ENCODE data around the gene TMEM60. TPM values are rescaled to one million over a fixed set of nuclear protein-coding genes. Genes with fewer than 3 reads are reported as not detected.
A peak's percentile ranks its signal among the peaks of the same experiment; 100 is the strongest.

Gene TMEM60
- total and polyA plus RNA-seq, 4 donors = 4.9 to 16.7 (median 9.8) TPM

DNA sequence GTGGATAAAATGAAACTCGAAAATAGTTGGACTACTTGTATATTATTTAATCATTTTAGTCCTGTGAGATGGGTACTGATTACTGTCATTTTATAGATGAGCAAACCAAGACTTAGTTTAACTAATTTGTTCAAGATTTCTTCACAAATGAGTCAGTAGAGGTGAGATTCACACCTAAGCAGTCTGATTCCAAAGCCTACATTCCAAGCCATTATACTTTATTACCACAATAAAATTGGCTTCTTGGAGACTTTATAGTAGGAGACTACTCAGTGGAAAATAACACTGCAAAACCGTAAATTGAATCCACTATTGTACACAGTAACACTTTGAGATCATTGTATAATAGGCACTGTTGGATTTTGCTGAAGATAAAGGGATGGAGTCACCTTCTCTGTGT, 2.5 kb upstream of the TMEM60 start (continued):
- TF ChIP-seq RAD21 (IDR thresholded peaks at IDR 0.05) = no peak

DNA sequence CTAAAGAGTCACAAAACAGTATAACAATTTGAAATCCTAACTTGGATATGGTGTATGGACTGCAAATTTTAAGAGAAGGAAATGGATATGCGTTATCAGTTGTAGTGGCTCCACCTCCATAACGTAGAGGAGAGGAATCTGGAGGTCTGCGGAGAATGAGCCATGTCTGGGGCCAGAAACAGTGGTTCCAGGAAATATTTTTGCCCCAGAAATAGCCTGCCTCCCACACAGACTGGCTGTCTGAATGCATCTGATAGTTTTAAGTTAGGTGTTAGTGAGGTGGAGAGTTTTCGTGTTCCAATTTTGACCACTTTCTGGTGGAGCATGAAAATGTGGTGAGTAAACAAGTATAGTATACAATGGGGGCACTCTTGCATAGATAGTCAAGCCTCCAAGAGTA, 1.9 kb upstream of the TMEM60 start:
- H3K9me3 ChIP-seq (ENCODE audit: control insufficient read depth in 4 of 4, low read length in 3 of 4) = no peaks in the 10 kb centered on the region
- 63% methylated on average over 4 of the region's 4 CpGs for WGBS
- DNase-seq (ENCODE audit: low spot score) = no peak
- no peak overlapping the region for H3K9ac ChIP-seq (ENCODE audit: low read depth in 1 of 2, low read length in 2 of 2)
- H3K4me3 ChIP-seq (ENCODE audit: low read depth in 1 of 3, low read length in 3 of 3) = peak overlapping the region in 1 of 3 donors; percentile 0
- no peaks in the 10 kb centered on the region for H3K36me3 ChIP-seq (ENCODE audit: control insufficient read depth in 4 of 4, insufficient read depth in 3 of 4, low read depth in 1 of 4, low read length in 3 of 4)
- H3K4me1 ChIP-seq (ENCODE audit: control insufficient read depth in 4 of 4, insufficient read depth in 4 of 4, low read length in 3 of 4) = peaks cover 2 to 32% (median 21%) of the 10 kb centered on the region in 4 donors
- no peak overlapping the region for H3K27ac ChIP-seq (ENCODE audit: low read depth in 1 of 2, low read length in 2 of 2)
- no peaks in the 10 kb centered on the region for H3K27me3 ChIP-seq (ENCODE audit: control insufficient read depth in 4 of 4, insufficient read depth in 4 of 4, low read length in 3 of 4)
- TF ChIP-seq, protein P1, sequence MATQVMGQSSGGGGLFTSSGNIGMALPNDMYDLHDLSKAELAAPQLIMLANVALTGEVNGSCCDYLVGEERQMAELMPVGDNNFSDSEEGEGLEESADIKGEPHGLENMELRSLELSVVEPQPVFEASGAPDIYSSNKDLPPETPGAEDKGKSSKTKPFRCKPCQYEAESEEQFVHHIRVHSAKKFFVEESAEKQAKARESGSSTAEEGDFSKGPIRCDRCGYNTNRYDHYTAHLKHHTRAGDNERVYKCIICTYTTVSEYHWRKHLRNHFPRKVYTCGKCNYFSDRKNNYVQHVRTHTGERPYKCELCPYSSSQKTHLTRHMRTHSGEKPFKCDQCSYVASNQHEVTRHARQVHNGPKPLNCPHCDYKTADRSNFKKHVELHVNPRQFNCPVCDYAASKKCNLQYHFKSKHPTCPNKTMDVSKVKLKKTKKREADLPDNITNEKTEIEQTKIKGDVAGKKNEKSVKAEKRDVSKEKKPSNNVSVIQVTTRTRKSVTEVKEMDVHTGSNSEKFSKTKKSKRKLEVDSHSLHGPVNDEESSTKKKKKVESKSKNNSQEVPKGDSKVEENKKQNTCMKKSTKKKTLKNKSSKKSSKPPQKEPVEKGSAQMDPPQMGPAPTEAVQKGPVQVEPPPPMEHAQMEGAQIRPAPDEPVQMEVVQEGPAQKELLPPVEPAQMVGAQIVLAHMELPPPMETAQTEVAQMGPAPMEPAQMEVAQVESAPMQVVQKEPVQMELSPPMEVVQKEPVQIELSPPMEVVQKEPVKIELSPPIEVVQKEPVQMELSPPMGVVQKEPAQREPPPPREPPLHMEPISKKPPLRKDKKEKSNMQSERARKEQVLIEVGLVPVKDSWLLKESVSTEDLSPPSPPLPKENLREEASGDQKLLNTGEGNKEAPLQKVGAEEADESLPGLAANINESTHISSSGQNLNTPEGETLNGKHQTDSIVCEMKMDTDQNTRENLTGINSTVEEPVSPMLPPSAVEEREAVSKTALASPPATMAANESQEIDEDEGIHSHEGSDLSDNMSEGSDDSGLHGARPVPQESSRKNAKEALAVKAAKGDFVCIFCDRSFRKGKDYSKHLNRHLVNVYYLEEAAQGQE (IDR thresholded peaks at IDR 0.05) = no peak
- TF ChIP-seq HNF4G (IDR thresholded peaks at IDR 0.05) = no peak
- TF ChIP-seq, protein P2, sequence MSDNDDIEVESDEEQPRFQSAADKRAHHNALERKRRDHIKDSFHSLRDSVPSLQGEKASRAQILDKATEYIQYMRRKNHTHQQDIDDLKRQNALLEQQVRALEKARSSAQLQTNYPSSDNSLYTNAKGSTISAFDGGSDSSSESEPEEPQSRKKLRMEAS (IDR thresholded peaks at IDR 0.05) = no peak
- TF ChIP-seq EGR1 (IDR thresholded peaks at IDR 0.05; ENCODE audit: low read depth in 2 of 2) = no peak
- TF ChIP-seq NR2F2 (IDR thresholded peaks at IDR 0.05) = no peak

DNA sequence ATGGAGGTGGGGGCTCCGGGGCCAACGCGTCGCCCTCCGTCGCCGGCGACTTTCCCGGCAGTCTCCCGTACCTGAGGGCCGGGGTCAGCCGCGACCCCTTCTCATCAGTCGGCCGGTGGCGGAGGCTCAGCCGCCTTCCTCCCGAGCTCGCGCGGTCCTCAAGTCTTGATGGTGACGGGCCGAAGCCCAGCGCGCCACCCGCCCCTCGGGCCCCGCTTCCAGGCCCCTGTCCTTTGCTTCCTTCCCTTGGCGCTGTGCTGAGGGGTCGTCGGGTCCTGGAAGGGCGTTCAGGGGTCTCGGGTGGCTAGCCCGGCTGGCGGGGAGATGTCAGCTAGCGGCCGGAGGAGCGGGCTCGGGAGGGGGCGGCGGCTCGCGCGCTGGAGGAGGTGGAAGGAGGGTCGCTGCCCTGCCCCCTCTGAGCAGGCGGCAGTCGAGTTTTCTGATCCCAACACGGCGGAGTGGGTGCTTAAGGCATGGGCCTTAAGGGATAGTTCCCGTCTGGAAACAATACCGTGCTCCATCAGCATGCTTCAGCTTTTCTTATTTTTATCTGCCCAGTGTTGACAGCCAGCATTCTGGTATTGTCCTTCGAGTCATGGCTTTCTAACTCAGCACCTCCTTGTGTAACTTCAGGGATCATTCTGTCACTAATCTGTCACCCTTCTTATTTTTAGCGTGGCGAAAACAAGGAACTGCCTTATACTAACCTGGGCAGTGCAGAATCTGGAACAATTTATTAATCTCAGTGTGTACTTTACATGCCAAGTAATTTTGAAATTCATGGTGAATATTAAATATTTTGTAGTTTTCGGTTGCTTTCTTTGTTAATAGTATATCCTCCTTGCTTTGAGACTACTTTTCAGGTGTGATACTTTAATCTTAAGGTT, 1.1 kb upstream of the TMEM60 start:
- peak overlapping the region; percentile 32 to 86 for H3K9ac ChIP-seq (ENCODE audit: low read depth in 1 of 2, low read length in 2 of 2)
- no peaks in the 10 kb centered on the region for H3K36me3 ChIP-seq (ENCODE audit: control insufficient read depth in 4 of 4, insufficient read depth in 3 of 4, low read depth in 1 of 4, low read length in 3 of 4)
- peak overlapping the region; percentile 79 to 93 (median 85) for H3K4me3 ChIP-seq (ENCODE audit: low read depth in 1 of 3, low read length in 3 of 3)
- H3K27ac ChIP-seq (ENCODE audit: low read depth in 1 of 2, low read length in 2 of 2) = peak overlapping the region; percentile 72 to 89
- no peaks in the 10 kb centered on the region for H3K9me3 ChIP-seq (ENCODE audit: control insufficient read depth in 4 of 4, low read length in 3 of 4)
- no peaks in the 10 kb centered on the region for H3K27me3 ChIP-seq (ENCODE audit: control insufficient read depth in 4 of 4, insufficient read depth in 4 of 4, low read length in 3 of 4)
- peaks cover 2 to 35% (median 21%) of the 10 kb centered on the region in 4 donors for H3K4me1 ChIP-seq (ENCODE audit: control insufficient read depth in 4 of 4, insufficient read depth in 4 of 4, low read length in 3 of 4)
- WGBS = 1% methylated on average over 55 of the region's 55 CpGs
- no peak for TF ChIP-seq HNF4A (conservative IDR thresholded peaks at IDR 0.05)
- TF ChIP-seq RAD21 (IDR thresholded peaks at IDR 0.05) = no peak
- no peak for TF ChIP-seq NR2F2 (IDR thresholded peaks at IDR 0.05)
- TF ChIP-seq, protein P3, sequence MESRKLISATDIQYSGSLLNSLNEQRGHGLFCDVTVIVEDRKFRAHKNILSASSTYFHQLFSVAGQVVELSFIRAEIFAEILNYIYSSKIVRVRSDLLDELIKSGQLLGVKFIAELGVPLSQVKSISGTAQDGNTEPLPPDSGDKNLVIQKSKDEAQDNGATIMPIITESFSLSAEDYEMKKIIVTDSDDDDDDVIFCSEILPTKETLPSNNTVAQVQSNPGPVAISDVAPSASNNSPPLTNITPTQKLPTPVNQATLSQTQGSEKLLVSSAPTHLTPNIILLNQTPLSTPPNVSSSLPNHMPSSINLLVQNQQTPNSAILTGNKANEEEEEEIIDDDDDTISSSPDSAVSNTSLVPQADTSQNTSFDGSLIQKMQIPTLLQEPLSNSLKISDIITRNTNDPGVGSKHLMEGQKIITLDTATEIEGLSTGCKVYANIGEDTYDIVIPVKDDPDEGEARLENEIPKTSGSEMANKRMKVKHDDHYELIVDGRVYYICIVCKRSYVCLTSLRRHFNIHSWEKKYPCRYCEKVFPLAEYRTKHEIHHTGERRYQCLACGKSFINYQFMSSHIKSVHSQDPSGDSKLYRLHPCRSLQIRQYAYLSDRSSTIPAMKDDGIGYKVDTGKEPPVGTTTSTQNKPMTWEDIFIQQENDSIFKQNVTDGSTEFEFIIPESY (IDR thresholded peaks at IDR 0.05) = no peak
- TF ChIP-seq FOXA2 (IDR thresholded peaks at IDR 0.05) = no peak
- no peak for TF ChIP-seq FOXA1 (IDR thresholded peaks at IDR 0.05)
- TF ChIP-seq SP1 (IDR thresholded peaks at IDR 0.05) = no peak
- no peak for TF ChIP-seq YY1 (IDR thresholded peaks at IDR 0.05)
- TF ChIP-seq, protein P4, sequence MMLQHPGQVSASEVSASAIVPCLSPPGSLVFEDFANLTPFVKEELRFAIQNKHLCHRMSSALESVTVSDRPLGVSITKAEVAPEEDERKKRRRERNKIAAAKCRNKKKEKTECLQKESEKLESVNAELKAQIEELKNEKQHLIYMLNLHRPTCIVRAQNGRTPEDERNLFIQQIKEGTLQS (IDR thresholded peaks at IDR 0.05) = no peak
- TF ChIP-seq, protein P5, sequence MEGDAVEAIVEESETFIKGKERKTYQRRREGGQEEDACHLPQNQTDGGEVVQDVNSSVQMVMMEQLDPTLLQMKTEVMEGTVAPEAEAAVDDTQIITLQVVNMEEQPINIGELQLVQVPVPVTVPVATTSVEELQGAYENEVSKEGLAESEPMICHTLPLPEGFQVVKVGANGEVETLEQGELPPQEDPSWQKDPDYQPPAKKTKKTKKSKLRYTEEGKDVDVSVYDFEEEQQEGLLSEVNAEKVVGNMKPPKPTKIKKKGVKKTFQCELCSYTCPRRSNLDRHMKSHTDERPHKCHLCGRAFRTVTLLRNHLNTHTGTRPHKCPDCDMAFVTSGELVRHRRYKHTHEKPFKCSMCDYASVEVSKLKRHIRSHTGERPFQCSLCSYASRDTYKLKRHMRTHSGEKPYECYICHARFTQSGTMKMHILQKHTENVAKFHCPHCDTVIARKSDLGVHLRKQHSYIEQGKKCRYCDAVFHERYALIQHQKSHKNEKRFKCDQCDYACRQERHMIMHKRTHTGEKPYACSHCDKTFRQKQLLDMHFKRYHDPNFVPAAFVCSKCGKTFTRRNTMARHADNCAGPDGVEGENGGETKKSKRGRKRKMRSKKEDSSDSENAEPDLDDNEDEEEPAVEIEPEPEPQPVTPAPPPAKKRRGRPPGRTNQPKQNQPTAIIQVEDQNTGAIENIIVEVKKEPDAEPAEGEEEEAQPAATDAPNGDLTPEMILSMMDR (IDR thresholded peaks at IDR 0.05; ENCODE audit: low read depth, low read length, missing input control) = no peak
- TF ChIP-seq, protein P1 (IDR thresholded peaks at IDR 0.05) = no peak
- no peak for TF ChIP-seq JUND (IDR thresholded peaks at IDR 0.05)
- no peak for TF ChIP-seq GABPA (IDR thresholded peaks at IDR 0.05 in 1 of 2, conservative IDR thresholded peaks at IDR 0.05 in 1 of 2)
- TF ChIP-seq RXRA (IDR thresholded peaks at IDR 0.05) = no peak
- peak; percentile 44 for DNase-seq (ENCODE audit: low spot score)
